NCI-H510A (cell line): ENCODE data around the gene CDK6.

Source experiments
- DNase-seq: peaks from one replicate; lab custom pipeline; 2025; lab: John Stamatoyannopoulos, UW

CDK6 gene

GRCh38 chr7:92645114-92646061 is 191.0 kb downstream of the CDK6 start:
- DNase-seq = no peak

DNA sequence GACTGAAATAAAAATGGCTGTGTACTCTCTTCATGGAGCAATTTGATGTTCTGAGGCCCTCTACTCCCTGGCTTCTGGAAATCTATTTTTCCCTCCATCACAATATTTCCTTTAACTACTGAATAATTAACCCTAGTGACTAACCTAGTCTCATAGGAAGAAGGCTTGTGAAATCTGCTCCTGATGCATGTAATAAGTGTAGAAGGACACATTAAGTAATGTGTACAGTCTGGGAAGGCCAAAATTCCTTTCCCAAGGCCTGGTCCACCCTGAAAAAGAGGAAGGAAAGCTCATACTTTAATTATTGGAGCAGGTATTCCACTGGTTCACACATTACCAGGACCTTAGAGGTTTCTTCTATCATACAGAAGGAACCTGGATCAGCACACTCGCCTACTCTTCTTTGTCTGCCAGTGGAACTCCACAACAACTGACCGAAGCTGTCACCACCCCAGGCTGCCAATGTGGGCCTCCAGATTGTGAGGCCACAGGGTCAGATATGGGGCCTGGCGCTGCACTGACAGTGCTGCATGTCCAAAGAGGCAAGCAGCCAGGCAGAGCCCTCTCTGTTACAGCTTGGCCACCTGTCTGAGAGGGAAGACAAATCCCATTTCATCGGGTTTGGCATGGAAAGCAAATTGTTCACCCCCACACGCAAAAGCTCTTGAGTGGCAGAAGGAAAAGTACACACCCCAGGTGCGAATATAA is 191.8 kb downstream of the CDK6 start:
- no peak for DNase-seq

GRCh38 chr7:92643821-92644220 is 192.6 kb downstream of the CDK6 start:
- DNase-seq = no peak

DNA sequence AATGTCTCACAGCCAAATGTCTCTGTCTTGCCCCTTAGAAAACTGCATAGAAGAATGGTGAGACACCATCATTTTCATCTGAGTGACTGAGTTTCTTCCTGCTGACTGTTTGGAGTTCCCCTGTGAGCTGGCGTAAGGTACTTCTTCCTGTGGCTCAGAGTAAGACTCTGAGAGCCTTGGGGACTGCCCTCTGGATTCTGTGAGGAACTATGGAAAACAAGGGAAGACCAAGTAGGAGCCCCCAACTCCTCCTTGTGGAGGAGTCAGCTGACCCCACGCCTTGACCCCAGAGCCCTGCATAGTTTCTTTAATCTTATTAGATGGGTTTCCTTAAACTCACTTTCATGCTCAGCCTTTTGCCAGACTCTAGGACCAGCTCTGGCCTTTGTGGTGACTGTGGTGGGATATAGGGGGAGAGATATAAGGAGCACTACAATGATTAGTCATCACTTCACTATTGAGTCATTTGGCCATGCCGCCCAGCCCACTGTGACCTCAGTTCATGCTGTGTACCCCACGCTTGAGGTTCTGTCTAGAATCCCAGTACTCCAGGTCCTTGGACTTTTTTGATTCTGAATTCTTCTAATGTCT is 194.4 kb downstream of the CDK6 start:
- no peak for DNase-seq

DNA sequence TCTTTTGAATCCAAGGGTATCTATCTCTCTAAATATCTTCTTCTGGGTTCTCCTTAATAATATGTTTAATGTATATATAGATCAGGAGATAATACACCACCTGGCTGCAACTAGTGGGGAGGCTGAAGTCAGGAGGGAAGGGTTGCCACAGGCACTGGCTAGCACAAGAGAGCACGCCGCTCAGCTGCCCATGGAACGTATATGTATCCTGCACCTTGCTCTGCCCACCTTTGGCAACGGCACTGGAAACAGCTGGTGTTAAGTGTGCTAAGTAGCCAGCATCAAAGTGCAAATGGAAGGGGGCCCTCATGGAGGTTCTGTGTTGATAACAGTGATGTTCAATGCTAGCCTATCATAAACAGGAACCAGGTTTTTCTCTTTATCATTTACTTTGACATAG is 196.4 kb downstream of the CDK6 start:
- DNase-seq = no peak

- no peak for DNase-seq
Measured at GRCh38 chr7:92639213-92639896, 197.0 kb downstream of the CDK6 start.

DNA sequence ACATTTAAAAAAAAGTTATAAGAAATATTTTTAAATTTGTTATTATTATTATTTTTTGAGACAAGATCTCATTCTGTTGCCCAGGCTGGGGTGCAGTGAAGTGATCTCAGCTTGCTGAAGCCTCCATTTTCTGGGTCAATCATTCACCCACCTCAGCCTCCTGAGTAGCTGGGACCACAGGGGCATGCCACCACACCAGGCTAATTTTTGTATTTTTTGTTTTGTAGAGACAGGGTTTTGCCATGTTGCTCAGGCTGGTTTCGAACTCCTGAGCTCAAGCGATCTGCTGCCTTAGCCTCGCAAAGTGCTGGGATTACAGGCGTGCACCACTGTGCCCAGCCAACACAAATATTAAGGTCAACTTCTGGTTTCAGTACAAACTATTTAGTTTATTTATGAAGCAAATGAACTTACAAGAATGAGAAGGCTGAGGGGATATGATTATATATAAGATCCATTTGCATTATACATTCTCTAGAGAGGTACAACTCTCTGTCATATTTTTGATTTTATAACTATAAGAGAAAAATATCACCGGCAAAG is 200.3 kb downstream of the CDK6 start:
- no peak for DNase-seq

DNA sequence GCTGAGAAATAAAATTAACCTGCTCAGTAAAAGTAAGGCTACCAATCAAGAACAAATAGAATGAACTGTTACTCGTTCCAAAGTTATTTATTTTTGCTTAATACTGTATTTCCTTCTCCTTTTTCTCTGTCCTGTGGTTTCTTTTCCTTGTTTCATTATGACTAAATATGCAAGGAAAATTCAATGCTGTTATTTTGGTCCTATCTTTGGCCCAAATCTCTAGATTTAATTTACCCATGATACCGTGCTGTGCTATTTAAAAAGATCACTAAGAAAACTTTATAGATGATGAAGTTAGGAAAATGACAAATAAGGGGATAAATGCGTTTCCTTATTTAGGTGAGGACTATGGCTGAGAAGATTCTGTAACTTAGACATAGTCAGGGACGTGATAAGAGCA is 200.8 kb downstream of the CDK6 start:
- no peak for DNase-seq

DNA sequence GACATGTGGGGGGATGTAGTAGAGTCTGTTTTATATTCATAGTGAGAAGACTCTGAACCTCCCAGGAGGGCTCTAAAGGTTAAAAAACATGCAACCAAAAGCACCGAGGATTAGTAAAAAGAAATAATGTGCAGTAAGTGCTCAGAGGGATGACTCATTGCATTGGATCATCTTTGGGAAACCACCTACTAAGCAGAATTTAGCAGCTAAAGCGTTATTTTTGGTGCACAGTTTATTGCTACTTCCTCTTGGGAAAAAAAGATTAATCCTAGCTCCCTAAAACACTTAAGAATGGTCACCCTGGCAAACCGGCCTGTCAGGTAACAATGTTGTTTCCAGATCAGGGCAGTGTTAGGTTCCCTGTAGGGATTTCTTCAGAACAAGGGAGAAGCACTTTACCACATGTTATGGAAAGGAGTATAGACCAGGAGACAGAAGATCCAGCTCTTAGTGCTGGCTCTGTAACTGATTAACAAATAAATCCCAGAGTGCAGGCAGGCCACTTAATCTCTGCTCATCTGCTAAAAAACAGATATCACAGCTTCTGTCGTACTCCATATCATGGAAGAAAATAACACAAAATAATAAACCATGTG is 201.4 kb downstream of the CDK6 start:
- DNase-seq = no peak

DNA sequence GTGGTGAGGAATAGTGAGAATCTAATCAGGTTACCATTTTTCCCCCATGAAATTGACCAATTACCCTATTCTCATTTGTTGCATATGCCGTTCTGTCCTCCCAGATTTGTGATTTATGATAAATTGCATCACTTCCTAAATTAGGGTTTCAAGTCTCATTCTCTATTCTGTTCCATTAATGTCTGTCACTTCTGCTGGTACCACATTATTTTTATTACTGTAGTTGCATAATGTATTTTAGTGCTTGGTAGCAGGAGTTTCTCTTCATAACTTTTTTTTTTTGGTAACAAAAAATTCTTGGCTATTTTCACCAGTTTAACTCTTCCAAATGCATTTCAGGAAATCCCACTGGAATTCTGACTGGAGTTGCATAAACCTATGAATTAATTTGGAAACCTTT is 202.2 kb downstream of the CDK6 start:
- DNase-seq = no peak

- DNase-seq = no peak
Measured at GRCh38 chr7:92633211-92633906, 203.0 kb downstream of the CDK6 start.

DNA sequence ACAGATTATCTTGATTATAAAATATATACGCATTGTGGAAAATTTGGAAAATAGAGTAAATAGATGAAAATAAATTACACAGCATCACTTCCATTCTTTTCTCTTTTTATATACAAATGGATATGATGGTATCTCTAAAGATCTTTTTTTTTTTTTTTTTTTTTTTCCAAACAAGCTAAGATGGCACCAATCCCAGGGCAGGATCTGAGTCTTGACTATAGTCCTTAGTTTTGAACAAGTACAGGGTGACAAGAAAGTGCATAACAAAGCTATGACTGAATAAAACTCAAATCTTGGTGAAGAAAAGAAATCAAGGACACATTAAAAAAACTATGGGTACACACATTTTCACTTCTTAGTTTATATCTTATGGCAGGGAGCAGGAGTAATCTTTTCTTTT is 203.6 kb downstream of the CDK6 start:
- no peak for DNase-seq

DNA sequence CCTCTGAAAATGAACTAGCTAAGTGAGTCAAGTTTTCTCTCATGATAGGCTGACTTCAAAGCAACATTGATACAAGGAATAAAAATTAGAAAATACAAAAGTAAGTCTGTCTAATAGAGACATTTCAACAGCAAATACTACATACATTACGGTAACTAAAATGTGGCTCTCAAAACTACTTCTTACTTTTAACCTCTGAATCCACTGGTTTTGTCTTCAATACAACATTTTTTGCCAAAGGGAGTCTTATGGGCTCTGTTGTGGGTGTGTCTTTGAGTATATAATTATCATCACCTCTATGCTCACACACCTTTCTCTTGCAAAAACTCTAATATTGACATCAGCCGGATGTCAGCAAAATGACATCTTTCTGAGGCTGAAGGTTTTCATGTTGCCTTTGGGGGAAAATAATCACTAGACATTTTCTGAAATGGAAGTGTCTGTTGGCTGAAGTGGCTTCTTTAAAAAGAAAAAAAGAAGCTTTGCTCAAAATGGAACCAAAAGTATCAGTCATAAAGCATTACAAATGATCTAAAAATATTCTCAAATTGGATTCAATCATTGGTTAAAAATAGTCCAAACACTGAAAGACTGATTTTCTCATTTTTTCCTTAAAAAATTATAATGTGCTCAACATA is 204.4 kb downstream of the CDK6 start:
- DNase-seq = no peak

DNA sequence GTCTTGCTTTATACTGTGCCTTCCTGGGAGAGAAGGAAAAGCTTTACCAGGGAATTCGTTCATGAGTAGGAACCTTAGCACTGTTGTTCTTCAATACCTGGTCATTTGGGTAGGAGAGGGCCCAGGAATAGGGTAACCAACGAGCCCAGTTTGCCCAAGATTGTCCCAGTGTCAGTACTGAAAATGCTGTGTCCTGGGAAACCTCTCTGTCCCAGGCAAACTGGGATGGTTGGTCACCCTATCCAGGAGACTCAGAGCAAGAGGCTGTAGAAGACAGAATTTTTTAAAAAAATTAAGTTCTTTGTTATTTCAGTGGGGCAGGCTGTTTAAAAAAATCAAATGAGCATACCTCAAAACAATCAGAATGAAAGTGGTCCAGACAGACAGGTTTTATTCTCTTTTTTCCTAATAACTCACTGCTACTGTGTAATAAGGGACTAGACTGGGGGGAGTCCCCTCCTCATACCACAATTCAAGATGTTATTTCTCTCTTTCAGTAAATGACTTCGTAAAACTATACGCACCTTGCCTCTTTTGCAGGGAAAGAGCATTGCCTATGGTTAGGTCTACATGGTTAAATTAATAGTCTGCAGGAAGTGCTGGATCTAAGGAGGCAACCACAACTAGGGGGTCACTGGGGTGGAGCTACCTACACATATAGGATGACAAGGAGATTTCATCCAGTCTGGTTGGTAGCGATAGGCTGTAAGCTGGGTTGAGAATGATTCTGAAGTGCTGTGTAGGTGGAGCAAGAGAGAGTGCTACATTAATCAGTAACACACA is 205.1 kb downstream of the CDK6 start:
- DNase-seq = no peak

GRCh38 chr7:92629779-92630178 is 206.6 kb downstream of the CDK6 start:
- no peak for DNase-seq

DNA sequence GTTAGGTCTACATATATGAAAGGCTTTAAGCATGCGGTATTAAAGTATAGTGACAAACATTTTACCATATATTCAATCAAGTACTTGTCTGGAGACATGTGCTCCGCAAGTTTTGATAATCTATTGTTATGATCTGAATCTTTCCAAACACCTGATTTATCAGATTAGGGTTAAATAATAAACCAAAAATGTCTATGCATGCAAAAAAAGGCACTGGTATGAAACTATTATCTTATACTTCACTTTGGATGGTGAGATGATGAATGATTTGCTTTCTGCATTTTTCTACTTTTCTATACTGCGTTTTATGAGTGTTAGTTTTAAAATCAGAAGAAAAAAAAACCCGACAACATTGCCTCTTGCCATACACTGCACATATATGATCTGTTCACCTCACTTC is 208.4 kb downstream of the CDK6 start:
- no peak for DNase-seq

DNA sequence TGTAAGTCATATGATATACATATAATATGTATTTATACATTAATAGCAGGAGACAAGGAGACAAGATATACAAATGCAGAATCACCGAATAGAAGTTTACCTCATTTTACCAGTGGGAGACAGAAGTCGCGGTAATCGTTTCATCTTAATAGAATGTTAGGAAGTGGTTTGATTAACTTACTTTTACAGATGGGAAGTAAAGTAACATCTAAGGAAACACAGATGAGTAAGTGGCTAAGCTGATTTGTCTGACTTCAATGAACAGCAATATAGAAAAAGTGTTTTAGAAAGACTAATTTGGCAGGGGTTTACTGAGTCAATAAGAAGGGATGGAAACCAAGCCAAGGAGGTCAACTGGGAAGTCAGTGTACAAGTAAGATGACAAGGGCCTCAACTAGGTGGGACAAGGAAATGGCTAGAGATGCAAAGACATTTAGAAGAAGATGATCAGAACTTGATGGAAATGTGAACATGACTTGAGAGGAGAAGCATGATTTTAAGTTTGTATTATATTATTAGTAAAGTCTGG is 210.0 kb downstream of the CDK6 start:
- DNase-seq = no peak

- no peak for DNase-seq
Measured at GRCh38 chr7:92625617-92626016, 210.8 kb downstream of the CDK6 start.

DNA sequence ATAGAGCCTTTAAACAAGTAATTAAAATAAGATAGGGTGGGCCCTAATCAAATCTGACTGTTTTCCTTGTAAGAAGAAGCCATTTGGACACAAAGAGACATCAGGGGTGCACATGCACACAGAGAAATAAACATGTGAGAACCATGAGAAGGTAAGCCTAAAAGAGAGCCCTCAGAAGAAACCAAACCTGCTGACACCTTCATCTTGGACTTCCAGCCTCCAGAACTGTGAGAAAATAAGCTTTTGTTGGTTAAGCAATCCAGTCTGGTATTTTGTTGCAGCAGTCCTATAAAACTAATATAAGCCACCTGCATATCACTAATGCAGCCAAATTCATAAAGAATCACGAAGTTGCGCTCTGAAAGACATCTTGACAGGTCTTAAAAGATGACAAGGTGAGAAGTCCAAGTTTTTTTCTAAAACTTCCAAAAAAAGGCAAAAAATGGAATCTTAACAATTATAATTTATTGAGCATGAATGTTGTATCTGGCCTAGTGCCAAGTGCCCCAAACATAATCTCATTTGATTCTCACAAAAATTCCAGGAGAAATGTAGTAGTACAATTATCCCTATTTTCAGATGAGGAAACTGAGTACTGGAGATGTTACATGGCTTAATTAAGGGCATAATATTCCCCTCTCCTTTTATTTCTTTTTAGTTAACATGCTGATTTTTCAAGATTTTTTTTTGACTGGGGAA is 211.9 kb downstream of the CDK6 start:
- DNase-seq = no peak
